Measurements from ENCODE around the gene PRCC. TPM values are rescaled to one million over a fixed set of nuclear protein-coding genes. Genes with fewer than 3 reads are reported as not detected.

The PRCC gene
- total and polyA plus RNA-seq, 8 donors, result 24.0 to 93.0 (median 41.0) TPM

GRCh38 chr1:156748670-156749418 is 18.5 kb upstream of the PRCC start:
- Histone ChIP-seq H3K36me3 (peaks cover 9 to 19% (median 14%) of the 10 kb centered on the region in 4 donors), H3K4me3 (peak overlapping the region; percentile 79 to 99 (median 88)), H3K9me3 (no peaks in the 10 kb centered on the region), H3K4me1 (peaks cover 54 to 77% (median 73%) of the 10 kb centered on the region in 4 donors), H3K27ac (peak overlapping the region; percentile 85 to 98 (median 98)), H3K27me3 (no peaks in the 10 kb centered on the region)
- DNase-seq, result peak; percentile 78 to 86
- TF ChIP-seq POLR2AphosphoS5 (IDR thresholded peaks at IDR 0.05) (peak in 2 of 3 donors; percentile 60 to 73), CTCF (IDR thresholded peaks at IDR 0.05) (no peak), POLR2A (IDR thresholded peaks at IDR 0.05) (no peak)
- intact Hi-C loops (cut with DNase I; ENCODE audit: low total_unique reads), result no loop called here
- 1 to 4% (median 2%) methylated on average over 9 of the region's 9 CpGs for WGBS, 5 donors

- Histone ChIP-seq H3K36me3 (peaks cover 3 to 11% (median 7%) of the 10 kb centered on the region in 4 donors), H3K4me1 (peaks cover 54 to 77% (median 73%) of the 10 kb centered on the region in 4 donors), H3K27me3 (no peaks in the 10 kb centered on the region), H3K4me3 (peak overlapping the region; percentile 79 to 99 (median 88)), H3K27ac (peak overlapping the region; percentile 85 to 98 (median 98)), H3K9me3 (no peaks in the 10 kb centered on the region)
- intact Hi-C loops (cut with DNase I; ENCODE audit: low total_unique reads), result no loop called here
- TF ChIP-seq CTCF (IDR thresholded peaks at IDR 0.05) (no peak), EP300 (IDR thresholded peaks at IDR 0.05) (no peak), POLR2AphosphoS5 (IDR thresholded peaks at IDR 0.05) (peak in 1 of 3 donors; percentile 27), POLR2A (IDR thresholded peaks at IDR 0.05) (no peak)
- peak; percentile 51 to 68 for DNase-seq
- WGBS, 5 donors, result 6 to 17% (median 14%) methylated on average over 6 to 8 of the region's 8 CpGs
Observed at GRCh38 chr1:156749419-156750118, 17.8 kb upstream of the PRCC start.

GRCh38 chr1:156750191-156750672 is 17.1 kb upstream of the PRCC start:
- peak; percentile 34 to 82 for DNase-seq
- no peaks in the 10 kb centered on the region for H3K27me3 ChIP-seq
- peaks cover 54 to 70% (median 66%) of the 10 kb centered on the region in 4 donors for H3K4me1 ChIP-seq
- peak in 1 of 3 donors; percentile 35 for TF ChIP-seq POLR2AphosphoS5 (IDR thresholded peaks at IDR 0.05)
- TF ChIP-seq EP300 (IDR thresholded peaks at IDR 0.05), result no peak
- H3K27ac ChIP-seq, result peak overlapping the region; percentile 85 to 98 (median 98)
- H3K36me3 ChIP-seq, result peaks cover 0 to 5% (median under 1%) of the 10 kb centered on the region in 4 donors
- intact Hi-C loops (cut with DNase I; ENCODE audit: low total_unique reads), result no loop called here
- H3K4me3 ChIP-seq, result peak overlapping the region; percentile 79 to 99 (median 88)
- 0 to 5% (median 2%) methylated on average over 5 of the region's 5 CpGs for WGBS, 5 donors
- no peaks in the 10 kb centered on the region for H3K9me3 ChIP-seq

GRCh38 chr1:156750711-156751450 is 16.5 kb upstream of the PRCC start:
- DNase-seq, result peak; percentile 48 to 77
- intact Hi-C loops (cut with DNase I; ENCODE audit: low total_unique reads), result no loop called here
- no peaks in the 10 kb centered on the region for H3K27me3 ChIP-seq
- TF ChIP-seq POLR2A (IDR thresholded peaks at IDR 0.05), result no peak
- TF ChIP-seq CTCF (IDR thresholded peaks at IDR 0.05), result peak in 1 of 7 experiments; percentile 31
- H3K4me1 ChIP-seq, result peaks cover 50 to 64% (median 59%) of the 10 kb centered on the region in 4 donors
- WGBS, 5 donors, result 0 to 1% (median 0%) methylated on average over 23 to 64 of the region's 64 CpGs
- H3K9me3 ChIP-seq, result no peaks in the 10 kb centered on the region
- peak overlapping the region; percentile 79 to 99 (median 88) for H3K4me3 ChIP-seq
- H3K36me3 ChIP-seq, result no peaks in the 10 kb centered on the region
- H3K27ac ChIP-seq, result peak overlapping the region; percentile 85 to 98 (median 98)
